Adipose tissue (tissue), 3 donors: ENCODE results near the gene TMEM61. TPM values are rescaled to one million over a fixed set of nuclear protein-coding genes. Genes with fewer than 3 reads are reported as not detected.
"Not testable (repeated sequence)": the region's sequence is repeated elsewhere in the genome, so short reads cannot be mapped to it uniquely, and the experiment has no call there.

Source experiments
- H3K27ac ChIP-seq: one replicate; pipeline ENCODE4 v1.5.1; 2013; ENCODE audit warnings: low read depth, low read length
- WGBS, 3 donors: extraction: QIAGEN DNeasy Blood & Tissue Kit; methylation state at CpG; one replicate each; pipeline ENCODE4 v1.1.7; 2013; 5-methylcytosine and 5-hydroxymethylcytosine counted together
- polyA plus RNA-seq, 3 donors: library from polyadenylated mRNA; stranded (reverse); fragments of 200-250 nt; gene quantifications; one replicate each; pipeline ENCODE4 v1.2.3, GENCODE V29; 2013
- donor health status: healthy with polysubstance abuse.
- donor health status: Bipolar disorder and iron deficiency.
- donor health status: healthy.

TMEM61 gene
- polyA plus RNA-seq, 3 donors, result 0.45 to 3.1 (median 0.70) TPM

- 78 to 87% (median 86%) methylated on average over 9 of the region's 9 CpGs for WGBS, 3 donors
- no peak overlapping the region for H3K27ac ChIP-seq
Measured at GRCh38 chr1:55018395-55018794, 38.0 kb downstream of the TMEM61 start.

- WGBS, 3 donors, result 33 to 51% (median 49%) methylated on average over 14 to 15 of the region's 15 CpGs
- no peak overlapping the region for H3K27ac ChIP-seq
Measured at GRCh38 chr1:55021942-55022546, 41.6 kb downstream of the TMEM61 start.

GRCh38 chr1:55024163-55024562, 43.7 kb downstream of the TMEM61 start:
- 72 to 78% (median 77%) methylated on average over 8 to 9 of the region's 10 CpGs for WGBS, 3 donors
- not testable (repeated sequence) for H3K27ac ChIP-seq

- WGBS, 3 donors, result 69 to 93% (median 79%) methylated on average over 2 to 3 of the region's 3 CpGs
Measured at GRCh38 chr1:55026682-55027081, 46.3 kb downstream of the TMEM61 start.

GRCh38 chr1:55031098-55031497, 50.7 kb downstream of the TMEM61 start:
- 94 to 97% (median 96%) methylated on average over 5 of the region's 5 CpGs for WGBS, 3 donors
- not testable (repeated sequence) for H3K27ac ChIP-seq

More at GRCh38 chr1:55026682-55027081, 46.3 kb downstream of the TMEM61 start:
- not testable (repeated sequence) for H3K27ac ChIP-seq

GRCh38 chr1:55033265-55033614, 52.8 kb downstream of the TMEM61 start:
- WGBS, 3 donors, result 78 to 87% (median 81%) methylated on average over 7 of the region's 7 CpGs
- H3K27ac ChIP-seq, result no peak overlapping the region

GRCh38 chr1:55034476-55035133, 54.2 kb downstream of the TMEM61 start:
- H3K27ac ChIP-seq, result no peak overlapping the region
- 80 to 91% (median 87%) methylated on average over 6 of the region's 6 CpGs for WGBS, 3 donors

GRCh38 chr1:55035904-55036303, 55.5 kb downstream of the TMEM61 start:
- WGBS, 3 donors, result 36 to 75% (median 45%) methylated on average over 4 of the region's 4 CpGs
- H3K27ac ChIP-seq, result no peak overlapping the region

- WGBS, 3 donors, result 78 to 86% (median 79%) methylated on average over 8 of the region's 8 CpGs
- H3K27ac ChIP-seq, result no peak overlapping the region
Measured at GRCh38 chr1:55037733-55038551, 57.5 kb downstream of the TMEM61 start.

GRCh38 chr1:55038552-55038838, 58.1 kb downstream of the TMEM61 start:
- H3K27ac ChIP-seq, result no peak overlapping the region
- WGBS, 3 donors, result 89 to 94% (median 91%) methylated on average over 3 of the region's 3 CpGs

GRCh38 chr1:55038974-55039341, 58.5 kb downstream of the TMEM61 start:
- 38 to 45% (median 43%) methylated on average over 8 to 9 of the region's 9 CpGs for WGBS, 3 donors
- no peak overlapping the region for H3K27ac ChIP-seq

GRCh38 chr1:55039342-55040082, 59.1 kb downstream of the TMEM61 start, which contains the start of gene PCSK9:
Gene PCSK9, plus strand, starts transcription at chr1:55039548. Its CDS starts 290 bp downstream, at chr1:55039838.
- H3K27ac ChIP-seq, result no peak within 1 kb of the TSS
- 1 to 2% (median 1%) methylated on average over 62 to 67 of the region's 67 CpGs for WGBS, 3 donors

- H3K27ac ChIP-seq, result no peak overlapping the region
- 9 to 16% (median 13%) methylated on average over 45 to 49 of the region's 49 CpGs for WGBS, 3 donors
Measured at GRCh38 chr1:55040083-55040932, 59.9 kb downstream of the TMEM61 start.

- 39 to 55% (median 47%) methylated on average over 5 of the region's 5 CpGs for WGBS, 3 donors
- H3K27ac ChIP-seq, result no peak overlapping the region
Measured at GRCh38 chr1:55040933-55041494, 60.6 kb downstream of the TMEM61 start.

- no peak overlapping the region for H3K27ac ChIP-seq
- WGBS, 3 donors, result 66 to 96% (median 78%) methylated on average over 3 of the region's 3 CpGs
Measured at GRCh38 chr1:55041613-55042012, 61.2 kb downstream of the TMEM61 start.
